ENCODE data around the gene GLT1D1. TPM values are rescaled to one million over a fixed set of nuclear protein-coding genes. Genes with fewer than 3 reads are reported as not detected.
"Not testable (repeated sequence)": the region's sequence is repeated elsewhere in the genome, so short reads cannot be mapped to it uniquely, and the experiment has no call there.

The GLT1D1 gene
- under 1 TPM; 0.27 to 0.30 TPM for total RNA-seq

GRCh38 chr12:128852885-128853599 is at the start of gene GLT1D1:
Gene GLT1D1, plus strand, starts transcription at chr12:128853478. Its CDS starts 104 bp downstream, at chr12:128853582.
- Mint-ChIP-seq H3K36me3 (no peaks in the 10 kb centered on the region), H3K4me3 (no peak within 1 kb of the TSS), H3K27ac (no peak within 1 kb of the TSS), H3K4me1 (no peaks in the 10 kb centered on the region), H3K9me3 (no peaks in the 10 kb centered on the region), H3K27me3 (peaks cover 36% of the 10 kb centered on the region)
- no peak for DNase-seq

DNA sequence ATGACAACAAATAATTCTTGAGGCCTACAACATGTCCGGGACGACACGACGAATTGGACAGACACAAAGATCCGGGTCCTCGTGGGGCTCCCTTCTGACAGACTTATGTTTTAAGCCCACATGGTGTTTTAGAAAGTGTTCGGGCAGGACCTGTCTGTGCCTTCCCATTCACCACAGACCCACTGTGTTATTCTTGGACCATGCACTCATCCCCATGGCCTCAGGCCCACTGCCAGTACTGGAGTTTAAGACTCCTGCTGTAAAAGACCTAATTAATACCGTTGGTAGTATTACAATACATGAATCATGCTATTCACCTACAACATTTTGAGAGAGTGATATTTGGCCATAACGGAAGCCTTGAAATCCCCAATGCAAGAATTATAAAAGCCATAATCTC is 49.5 kb upstream of the GLT1D1 start:
- H3K4me1 Mint-ChIP-seq: peaks cover 9% of the 10 kb centered on the region
- no peak overlapping the region for H3K4me3 Mint-ChIP-seq
- no peak overlapping the region for H3K27ac Mint-ChIP-seq
- H3K36me3 Mint-ChIP-seq: peaks cover 59% of the 10 kb centered on the region
- H3K9me3 Mint-ChIP-seq: peaks cover 2% of the 10 kb centered on the region
- no peak for DNase-seq
- no peaks in the 10 kb centered on the region for H3K27me3 Mint-ChIP-seq

DNA sequence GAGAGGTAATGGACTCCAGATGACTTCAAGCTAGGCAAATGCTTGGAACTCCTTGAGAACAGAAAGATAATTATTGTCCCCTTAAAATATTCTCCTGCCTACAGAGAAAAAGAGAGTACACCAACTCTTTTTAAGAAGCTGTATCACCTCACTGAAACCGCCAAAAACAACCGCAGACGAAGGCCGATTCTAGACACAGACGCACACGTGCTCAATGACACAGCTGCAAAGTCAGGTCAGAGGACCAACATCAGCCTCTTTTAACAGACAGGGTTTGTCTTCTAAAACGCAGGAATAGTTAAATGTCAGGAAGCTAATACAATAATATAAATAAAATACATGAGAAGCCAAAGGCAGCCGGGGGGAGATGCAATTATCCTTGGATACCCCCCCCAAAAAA is 48.5 kb upstream of the GLT1D1 start:
- Mint-ChIP-seq H3K4me3 (no peak overlapping the region), H3K9me3 (peaks cover 2% of the 10 kb centered on the region), H3K4me1 (peaks cover 11% of the 10 kb centered on the region), H3K27me3 (no peaks in the 10 kb centered on the region), H3K36me3 (peaks cover 55% of the 10 kb centered on the region), H3K27ac (no peak overlapping the region)
- no peak for DNase-seq

GRCh38 chr12:128805406-128805805 is 47.9 kb upstream of the GLT1D1 start:
- not testable (repeated sequence) for DNase-seq, H3K4me3 Mint-ChIP-seq, H3K27me3 Mint-ChIP-seq, H3K9me3 Mint-ChIP-seq, H3K27ac Mint-ChIP-seq
- Mint-ChIP-seq H3K4me1 (peaks cover 17% of the 10 kb centered on the region), H3K36me3 (peaks cover 56% of the 10 kb centered on the region)

GRCh38 chr12:128806573-128806972 is 46.7 kb upstream of the GLT1D1 start:
- H3K27me3 Mint-ChIP-seq: no peaks in the 10 kb centered on the region
- no peak overlapping the region for H3K4me3 Mint-ChIP-seq
- peaks cover 2% of the 10 kb centered on the region for H3K9me3 Mint-ChIP-seq
- peaks cover 51% of the 10 kb centered on the region for H3K36me3 Mint-ChIP-seq
- H3K4me1 Mint-ChIP-seq: peaks cover 27% of the 10 kb centered on the region
- H3K27ac Mint-ChIP-seq: no peak overlapping the region
- no peak for DNase-seq

- no peaks in the 10 kb centered on the region for H3K27me3 Mint-ChIP-seq
- H3K27ac Mint-ChIP-seq: no peak overlapping the region
- no peak overlapping the region for H3K4me3 Mint-ChIP-seq
- peaks cover 2% of the 10 kb centered on the region for H3K9me3 Mint-ChIP-seq
- H3K36me3 Mint-ChIP-seq: peaks cover 54% of the 10 kb centered on the region
- H3K4me1 Mint-ChIP-seq: peaks cover 27% of the 10 kb centered on the region
- no peak for DNase-seq
Measured at GRCh38 chr12:128807161-128807724, 46.0 kb upstream of the GLT1D1 start.

- Mint-ChIP-seq H3K36me3 (peaks cover 53% of the 10 kb centered on the region), H3K27me3 (no peaks in the 10 kb centered on the region), H3K4me3 (no peak overlapping the region), H3K9me3 (peaks cover 2% of the 10 kb centered on the region), H3K27ac (no peak overlapping the region), H3K4me1 (peaks cover 22% of the 10 kb centered on the region)
- DNase-seq: no peak
Measured at GRCh38 chr12:128808651-128809050, 44.6 kb upstream of the GLT1D1 start.

GRCh38 chr12:128810182-128811127 is 42.8 kb upstream of the GLT1D1 start:
- peak overlapping the region; percentile 5 for H3K4me3 Mint-ChIP-seq

GRCh38 chr12:128811806-128812205 is 41.5 kb upstream of the GLT1D1 start:
- Mint-ChIP-seq H3K27ac (no peak overlapping the region), H3K27me3 (no peaks in the 10 kb centered on the region), H3K9me3 (no peaks in the 10 kb centered on the region), H3K36me3 (peaks cover 47% of the 10 kb centered on the region), H3K4me3 (no peak overlapping the region), H3K4me1 (peaks cover 37% of the 10 kb centered on the region)
- DNase-seq: no peak

More at GRCh38 chr12:128810182-128811127, 42.8 kb upstream of the GLT1D1 start:
- Mint-ChIP-seq H3K36me3 (peaks cover 52% of the 10 kb centered on the region), H3K9me3 (no peaks in the 10 kb centered on the region), H3K27ac (peak overlapping the region; percentile 78), H3K27me3 (no peaks in the 10 kb centered on the region), H3K4me1 (peaks cover 27% of the 10 kb centered on the region)
- DNase-seq: peak; percentile 43

- Mint-ChIP-seq H3K36me3 (peaks cover 48% of the 10 kb centered on the region), H3K4me3 (no peak overlapping the region), H3K4me1 (peaks cover 51% of the 10 kb centered on the region), H3K27ac (no peak overlapping the region), H3K9me3 (no peaks in the 10 kb centered on the region), H3K27me3 (no peaks in the 10 kb centered on the region)
- no peak for DNase-seq
Measured at GRCh38 chr12:128813392-128813791, 39.9 kb upstream of the GLT1D1 start.

DNA sequence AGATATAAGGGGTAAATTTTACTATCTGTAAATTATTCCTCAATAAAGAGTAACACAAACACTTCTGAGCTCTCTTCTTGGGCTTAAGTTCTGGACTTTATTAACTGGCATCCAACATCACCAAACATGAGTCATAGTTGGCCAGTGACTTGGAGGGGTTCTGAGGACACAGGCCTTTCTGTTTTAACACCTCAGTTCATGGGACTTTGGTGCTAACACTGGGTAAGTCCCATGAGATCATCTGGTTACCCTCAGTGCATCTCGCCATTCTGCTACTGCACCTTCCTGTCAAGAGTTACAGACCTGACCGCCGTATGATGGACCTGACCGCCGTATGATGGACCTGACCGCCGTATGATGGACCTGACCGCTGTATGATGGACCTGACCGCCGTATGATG is 39.4 kb upstream of the GLT1D1 start:
- DNase-seq: no peak
- Mint-ChIP-seq H3K27ac (no peak overlapping the region), H3K9me3 (no peaks in the 10 kb centered on the region), H3K27me3 (no peaks in the 10 kb centered on the region), H3K4me3 (no peak overlapping the region), H3K36me3 (peaks cover 47% of the 10 kb centered on the region), H3K4me1 (peaks cover 56% of the 10 kb centered on the region)

DNA sequence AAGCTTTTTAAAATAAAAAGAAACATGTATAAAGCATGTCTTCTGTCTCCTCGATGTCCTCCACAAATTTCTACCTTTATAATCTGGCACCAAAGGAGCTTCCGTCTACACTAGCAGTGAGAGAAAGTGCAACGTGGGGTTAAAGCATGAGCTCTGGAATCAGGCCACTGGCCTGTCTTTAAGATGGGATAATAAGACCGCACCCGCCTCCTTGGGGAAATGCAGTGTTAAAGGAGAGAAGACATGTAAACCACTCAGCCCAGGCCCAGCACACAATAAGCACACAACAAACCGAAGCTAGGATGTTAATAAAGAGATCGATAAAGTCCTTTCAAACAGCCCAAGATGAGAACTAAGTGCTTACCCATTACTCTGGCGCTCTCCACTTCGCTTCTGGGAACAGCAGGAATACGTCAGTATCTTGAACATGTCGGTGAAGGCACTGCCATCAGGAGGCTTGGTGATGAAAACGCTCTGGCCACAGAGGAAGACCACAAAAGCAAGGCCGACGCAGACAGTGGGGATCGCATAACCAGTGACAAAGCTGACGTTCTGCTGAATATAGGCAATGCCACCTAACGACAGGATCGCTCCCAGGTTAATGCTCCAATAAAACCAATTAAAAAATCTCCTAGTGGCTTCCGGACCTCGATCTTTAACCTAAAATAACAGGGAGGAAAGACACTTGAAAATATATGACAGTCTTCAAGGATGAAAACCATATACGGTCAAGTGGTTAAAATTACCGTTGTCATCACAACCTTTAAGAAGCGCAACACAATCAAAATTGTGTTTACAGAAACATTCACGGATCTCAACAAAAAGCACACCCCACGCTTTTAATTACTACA is 38.6 kb upstream of the GLT1D1 start:
- no peaks in the 10 kb centered on the region for H3K9me3 Mint-ChIP-seq
- H3K27me3 Mint-ChIP-seq: no peaks in the 10 kb centered on the region
- H3K4me3 Mint-ChIP-seq: no peak overlapping the region
- H3K27ac Mint-ChIP-seq: no peak overlapping the region
- H3K36me3 Mint-ChIP-seq: peaks cover 51% of the 10 kb centered on the region
- H3K4me1 Mint-ChIP-seq: peaks cover 56% of the 10 kb centered on the region
- DNase-seq: no peak

- Mint-ChIP-seq H3K27me3 (no peaks in the 10 kb centered on the region), H3K9me3 (no peaks in the 10 kb centered on the region), H3K4me3 (no peak overlapping the region), H3K4me1 (peaks cover 48% of the 10 kb centered on the region), H3K27ac (peak overlapping the region; percentile 48), H3K36me3 (peaks cover 56% of the 10 kb centered on the region)
- no peak for DNase-seq
Measured at GRCh38 chr12:128815779-128816642, 37.3 kb upstream of the GLT1D1 start.

DNA sequence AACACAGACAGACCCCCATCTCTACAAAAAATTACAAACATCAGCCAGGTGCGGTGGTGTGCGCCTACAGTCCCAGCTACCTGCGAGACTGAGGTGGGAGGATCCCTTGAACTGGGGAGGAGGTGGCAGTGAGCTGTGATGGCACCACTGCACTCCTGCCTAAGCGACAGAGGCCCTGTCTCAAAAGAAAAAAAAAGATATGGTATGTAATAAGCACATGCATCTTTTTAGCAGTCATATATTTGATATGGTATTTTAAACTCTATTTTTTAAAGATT is 36.7 kb upstream of the GLT1D1 start:
- Mint-ChIP-seq H3K36me3 (peaks cover 61% of the 10 kb centered on the region), H3K27ac (no peak overlapping the region), H3K9me3 (no peaks in the 10 kb centered on the region), H3K27me3 (no peaks in the 10 kb centered on the region), H3K4me1 (peaks cover 49% of the 10 kb centered on the region), H3K4me3 (no peak overlapping the region)
- no peak for DNase-seq

All from activated naive CD8-positive, alpha-beta T cell treated with anti-CD3 and anti-CD28 coated beads for 36 hours (primary cell).